ENCODE results near the gene ADCYAP1R1.

Gene ADCYAP1R1

GRCh38 chr7:31107106-31108090 is 55.3 kb downstream of the ADCYAP1R1 start:
- TF ChIP-seq SUZ12 (IDR thresholded peaks at IDR 0.05; ENCODE audit: extremely low read depth, insufficient read depth, insufficient read length) = no peak
- no peak for TF ChIP-seq YY1 (IDR thresholded peaks at IDR 0.05; ENCODE audit: insufficient read depth, insufficient read length)
- TF ChIP-seq ZNF274 (IDR thresholded peaks at IDR 0.05; ENCODE audit: low read depth, low read length) = no peak
- H3K27me3 ChIP-seq (ENCODE audit: insufficient read depth, insufficient read length) = no peaks in the 10 kb centered on the region
- no peaks in the 10 kb centered on the region for H3K9me3 ChIP-seq (ENCODE audit: insufficient read depth, low read length)
- DNase-seq (ENCODE audit: low read depth, low spot score) = no peak
- H3K36me3 ChIP-seq (ENCODE audit: insufficient read depth, insufficient read length, low read length) = no peaks in the 10 kb centered on the region
- H3K9ac ChIP-seq (ENCODE audit: insufficient read length, low read depth) = no peak overlapping the region
- no peaks in the 10 kb centered on the region for H3K4me1 ChIP-seq (ENCODE audit: insufficient read depth, insufficient read length)
- no peak overlapping the region for H3K4me3 ChIP-seq (ENCODE audit: insufficient read length, low read depth)

DNA sequence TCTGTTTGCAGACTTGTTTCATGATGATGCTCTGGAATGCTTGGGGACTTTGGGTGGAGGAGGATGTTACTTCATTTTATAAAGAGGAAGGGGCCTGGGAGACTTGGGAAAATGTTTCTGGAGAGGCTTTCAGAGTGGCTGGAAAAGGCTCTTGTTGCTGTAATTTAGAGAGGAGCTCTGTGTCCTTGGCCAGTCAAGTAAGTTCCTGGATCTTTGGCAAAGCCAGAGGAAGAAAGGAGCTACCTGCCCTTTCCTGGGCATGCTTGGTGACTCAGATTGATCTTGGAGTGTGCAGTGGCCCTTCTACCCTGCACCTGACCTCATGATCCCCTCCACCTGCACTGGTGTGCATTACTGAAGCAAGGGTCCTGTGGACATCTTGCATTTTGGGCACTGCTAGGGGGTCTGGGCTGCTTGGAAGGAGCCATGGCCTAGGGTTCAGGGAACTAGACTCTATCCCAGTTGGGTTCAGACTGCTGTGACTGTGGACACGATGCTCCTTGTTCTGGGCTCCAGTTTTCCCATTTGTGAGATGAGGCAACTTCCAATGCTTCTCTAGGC is 56.1 kb downstream of the ADCYAP1R1 start:
- no peak overlapping the region for H3K9ac ChIP-seq (ENCODE audit: insufficient read length, low read depth)
- H3K9me3 ChIP-seq (ENCODE audit: insufficient read depth, low read length) = no peaks in the 10 kb centered on the region
- no peak for DNase-seq (ENCODE audit: low read depth, low spot score)
- H3K4me3 ChIP-seq (ENCODE audit: insufficient read length, low read depth) = no peak overlapping the region
- H3K36me3 ChIP-seq (ENCODE audit: insufficient read depth, insufficient read length, low read length) = no peaks in the 10 kb centered on the region
- peaks cover under 1% of the 10 kb centered on the region for H3K27me3 ChIP-seq (ENCODE audit: insufficient read depth, insufficient read length)
- TF ChIP-seq ZNF274 (IDR thresholded peaks at IDR 0.05; ENCODE audit: low read depth, low read length) = no peak
- TF ChIP-seq YY1 (IDR thresholded peaks at IDR 0.05; ENCODE audit: insufficient read depth, insufficient read length) = no peak
- no peak for TF ChIP-seq SUZ12 (IDR thresholded peaks at IDR 0.05; ENCODE audit: extremely low read depth, insufficient read depth, insufficient read length)
- H3K4me1 ChIP-seq (ENCODE audit: insufficient read depth, insufficient read length) = no peaks in the 10 kb centered on the region

- Histone ChIP-seq H3K4me1 (ENCODE audit: insufficient read depth, insufficient read length) (no peaks in the 10 kb centered on the region), H3K27me3 (ENCODE audit: insufficient read depth, insufficient read length) (peaks cover 7% of the 10 kb centered on the region), H3K9me3 (ENCODE audit: insufficient read depth, low read length) (no peaks in the 10 kb centered on the region), H3K4me3 (ENCODE audit: insufficient read length, low read depth) (no peak overlapping the region), H3K9ac (ENCODE audit: insufficient read length, low read depth) (no peak overlapping the region), H3K36me3 (ENCODE audit: insufficient read depth, insufficient read length, low read length) (no peaks in the 10 kb centered on the region)
- DNase-seq (ENCODE audit: low read depth, low spot score) = no peak
- TF ChIP-seq YY1 (IDR thresholded peaks at IDR 0.05; ENCODE audit: insufficient read depth, insufficient read length) (no peak), SUZ12 (IDR thresholded peaks at IDR 0.05; ENCODE audit: extremely low read depth, insufficient read depth, insufficient read length) (no peak), ZNF274 (IDR thresholded peaks at IDR 0.05; ENCODE audit: low read depth, low read length) (no peak)
Observed at GRCh38 chr7:31109751-31110150, 57.6 kb downstream of the ADCYAP1R1 start.

DNA sequence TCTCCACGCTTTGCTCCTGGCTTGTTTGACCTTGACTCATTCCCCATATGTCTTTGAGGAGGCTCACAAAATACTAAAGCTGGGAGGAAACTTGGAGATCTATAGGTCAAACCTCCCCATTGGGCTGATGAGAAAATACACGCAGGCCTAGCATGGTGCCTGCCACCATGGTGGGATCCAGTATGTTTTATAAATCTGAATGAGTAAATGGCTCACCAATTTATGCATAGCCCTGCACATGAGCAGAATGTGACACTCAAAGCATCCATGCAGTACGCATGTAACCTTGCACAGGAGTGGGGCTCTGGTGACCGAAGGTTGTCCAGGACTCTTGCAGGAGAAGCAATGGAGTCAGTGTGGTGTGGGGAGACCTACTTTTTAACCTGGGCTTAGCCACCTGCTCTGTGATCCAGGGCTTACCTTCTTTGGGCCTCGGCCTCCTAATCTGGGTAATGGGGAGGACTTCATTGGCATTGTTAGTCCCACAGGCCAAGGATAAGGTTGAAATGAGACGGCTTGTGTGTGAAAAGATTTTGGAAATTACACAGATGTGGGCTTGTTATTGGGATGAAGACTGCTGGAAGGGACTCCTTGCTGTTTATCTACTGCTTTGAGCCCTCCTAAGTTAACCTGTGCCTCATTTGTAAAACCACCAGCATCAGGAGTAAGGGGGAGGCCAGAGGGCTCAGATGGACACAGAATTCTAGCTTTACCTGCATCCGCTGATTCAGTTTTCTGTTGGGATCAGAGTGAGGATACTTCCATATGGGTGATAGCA is 58.4 kb downstream of the ADCYAP1R1 start:
- Histone ChIP-seq H3K27me3 (ENCODE audit: insufficient read depth, insufficient read length) (peaks cover 7% of the 10 kb centered on the region), H3K4me3 (ENCODE audit: insufficient read length, low read depth) (no peak overlapping the region), H3K36me3 (ENCODE audit: insufficient read depth, insufficient read length, low read length) (no peaks in the 10 kb centered on the region), H3K9ac (ENCODE audit: insufficient read length, low read depth) (no peak overlapping the region), H3K4me1 (ENCODE audit: insufficient read depth, insufficient read length) (no peaks in the 10 kb centered on the region), H3K9me3 (ENCODE audit: insufficient read depth, low read length) (no peaks in the 10 kb centered on the region)
- no peak for DNase-seq (ENCODE audit: low read depth, low spot score)
- TF ChIP-seq ZNF274 (IDR thresholded peaks at IDR 0.05; ENCODE audit: low read depth, low read length) = no peak
- TF ChIP-seq SUZ12 (IDR thresholded peaks at IDR 0.05; ENCODE audit: extremely low read depth, insufficient read depth, insufficient read length) = no peak
- no peak for TF ChIP-seq YY1 (IDR thresholded peaks at IDR 0.05; ENCODE audit: insufficient read depth, insufficient read length)

- Histone ChIP-seq H3K27me3 (ENCODE audit: insufficient read depth, insufficient read length) (peaks cover 9% of the 10 kb centered on the region), H3K4me1 (ENCODE audit: insufficient read depth, insufficient read length) (no peaks in the 10 kb centered on the region), H3K4me3 (ENCODE audit: insufficient read length, low read depth) (no peak overlapping the region), H3K36me3 (ENCODE audit: insufficient read depth, insufficient read length, low read length) (no peaks in the 10 kb centered on the region), H3K9ac (ENCODE audit: insufficient read length, low read depth) (no peak overlapping the region), H3K9me3 (ENCODE audit: insufficient read depth, low read length) (no peaks in the 10 kb centered on the region)
- TF ChIP-seq ZNF274 (IDR thresholded peaks at IDR 0.05; ENCODE audit: low read depth, low read length) = no peak
- TF ChIP-seq YY1 (IDR thresholded peaks at IDR 0.05; ENCODE audit: insufficient read depth, insufficient read length) = no peak
- DNase-seq (ENCODE audit: low read depth, low spot score) = no peak
Observed at GRCh38 chr7:31111109-31111451, 59.0 kb downstream of the ADCYAP1R1 start.

DNA sequence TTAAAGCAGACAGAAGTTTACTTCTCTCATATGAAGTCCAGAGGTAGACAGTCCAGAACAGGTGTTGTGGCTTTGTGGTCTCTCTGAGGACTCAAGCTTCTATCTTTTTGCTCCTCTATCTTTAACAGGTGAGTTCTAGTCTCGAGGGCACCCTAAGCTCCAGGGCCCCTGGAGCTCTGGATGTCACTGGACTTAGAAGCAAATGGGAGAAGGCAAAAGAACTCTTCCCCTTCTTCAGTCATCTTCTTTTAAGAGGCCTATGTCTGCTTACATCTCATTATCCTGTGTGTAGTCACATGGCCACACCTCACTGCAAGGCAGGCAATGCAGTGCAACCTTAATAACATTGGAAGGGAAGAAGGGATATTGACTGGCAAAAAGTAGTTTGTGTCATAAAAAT is 61.6 kb downstream of the ADCYAP1R1 start:
- no peak for DNase-seq (ENCODE audit: low read depth, low spot score)
- Histone ChIP-seq H3K9me3 (ENCODE audit: insufficient read depth, low read length) (no peaks in the 10 kb centered on the region), H3K27me3 (ENCODE audit: insufficient read depth, insufficient read length) (peaks cover 16% of the 10 kb centered on the region), H3K9ac (ENCODE audit: insufficient read length, low read depth) (no peak overlapping the region), H3K4me1 (ENCODE audit: insufficient read depth, insufficient read length) (no peaks in the 10 kb centered on the region), H3K4me3 (ENCODE audit: insufficient read length, low read depth) (no peak overlapping the region), H3K36me3 (ENCODE audit: insufficient read depth, insufficient read length, low read length) (no peaks in the 10 kb centered on the region)
- TF ChIP-seq ZNF274 (IDR thresholded peaks at IDR 0.05; ENCODE audit: low read depth, low read length) = no peak
- TF ChIP-seq SUZ12 (IDR thresholded peaks at IDR 0.05; ENCODE audit: extremely low read depth, insufficient read depth, insufficient read length) = no peak
- no peak for TF ChIP-seq YY1 (IDR thresholded peaks at IDR 0.05; ENCODE audit: insufficient read depth, insufficient read length)
